ENCODE data around the gene ABCC4.
A peak's percentile ranks its signal among the peaks of the same experiment; 100 is the strongest.
"Not testable (repeated sequence)": the region's sequence is repeated elsewhere in the genome, so short reads cannot be mapped to it uniquely, and the experiment has no call there.

The ABCC4 gene

GRCh38 chr13:95193509-95194230, 107.6 kb downstream of the ABCC4 start:
- DNase-seq = no peak

GRCh38 chr13:95192998-95193397, 108.3 kb downstream of the ABCC4 start:
- no peak for DNase-seq

DNA sequence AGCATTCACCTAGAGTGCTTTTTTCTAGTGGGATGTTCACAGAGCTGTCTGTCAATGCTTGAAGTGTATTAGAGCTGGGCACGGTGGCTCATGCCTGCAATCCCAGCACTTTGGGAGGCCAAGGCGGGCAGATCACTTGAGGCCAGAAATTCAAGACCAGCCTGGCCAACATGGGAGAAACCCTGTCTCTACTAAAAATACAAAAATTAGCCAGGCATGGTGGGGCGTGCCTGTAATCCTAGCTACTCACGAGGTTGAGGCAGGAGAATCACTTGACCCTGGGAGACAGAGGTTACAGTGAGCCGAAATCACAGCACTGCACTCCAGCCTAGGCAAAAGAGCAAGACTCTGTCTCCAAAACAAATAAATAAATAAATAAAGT, 108.7 kb downstream of the ABCC4 start:
- not testable (repeated sequence) for DNase-seq

DNA sequence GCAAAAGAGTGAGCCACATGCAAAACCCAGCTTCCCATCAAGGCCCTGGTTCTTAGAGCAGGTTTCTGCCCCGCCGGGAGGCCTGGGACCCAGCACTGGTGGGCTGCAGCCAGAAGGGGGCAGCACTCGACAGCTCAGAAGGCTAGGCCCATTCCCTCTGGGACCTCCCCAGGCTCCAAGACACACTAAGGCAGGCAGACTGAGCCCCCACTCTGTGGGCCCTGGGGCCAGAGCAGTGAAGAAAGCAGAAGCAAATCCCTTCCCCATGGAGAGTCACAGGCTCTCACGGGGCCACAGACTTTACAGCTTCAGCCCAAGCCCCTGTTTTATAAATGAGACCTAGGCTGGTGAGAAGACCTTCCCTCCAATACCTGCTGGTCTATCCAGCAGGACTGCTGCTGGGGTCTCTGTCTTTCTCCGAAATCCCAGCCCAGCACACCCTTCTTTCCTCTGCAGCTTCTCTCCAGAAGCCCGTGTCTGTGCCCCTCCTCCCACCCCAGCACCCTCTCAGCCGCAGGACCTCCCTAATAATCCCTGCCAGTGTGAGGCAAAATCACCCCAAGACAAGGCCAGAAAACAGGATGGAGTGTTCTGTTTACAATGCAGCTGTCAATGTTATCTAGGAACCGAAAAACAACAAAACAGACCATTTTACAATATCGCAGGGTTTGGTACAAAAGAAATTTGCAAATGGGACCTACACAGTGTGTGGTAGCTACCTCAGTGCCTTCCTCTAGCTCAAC, 109.3 kb downstream of the ABCC4 start:
- peak; percentile 76 for DNase-seq

- DNase-seq = no peak
Observed at GRCh38 chr13:95188128-95188527, 113.1 kb downstream of the ABCC4 start.

DNA sequence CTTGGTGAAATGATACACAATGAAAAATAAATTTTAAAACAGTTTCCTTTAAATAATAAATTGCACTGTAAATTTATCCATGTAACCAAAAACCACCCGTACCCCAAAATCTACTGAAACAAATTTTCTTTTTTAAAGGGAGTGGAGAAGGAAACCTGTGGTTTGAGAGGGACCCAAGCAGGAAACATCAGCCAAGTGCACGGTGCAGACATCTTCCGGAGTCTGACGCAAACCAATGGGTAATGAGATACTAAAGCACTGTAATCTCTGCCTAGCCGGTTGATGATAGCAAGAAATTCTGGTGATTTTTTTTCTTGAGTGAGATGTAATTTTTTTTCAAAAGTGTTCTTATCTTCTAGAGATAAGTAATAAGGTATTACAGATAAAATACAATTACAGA, 115.4 kb downstream of the ABCC4 start:
- DNase-seq = no peak

DNA sequence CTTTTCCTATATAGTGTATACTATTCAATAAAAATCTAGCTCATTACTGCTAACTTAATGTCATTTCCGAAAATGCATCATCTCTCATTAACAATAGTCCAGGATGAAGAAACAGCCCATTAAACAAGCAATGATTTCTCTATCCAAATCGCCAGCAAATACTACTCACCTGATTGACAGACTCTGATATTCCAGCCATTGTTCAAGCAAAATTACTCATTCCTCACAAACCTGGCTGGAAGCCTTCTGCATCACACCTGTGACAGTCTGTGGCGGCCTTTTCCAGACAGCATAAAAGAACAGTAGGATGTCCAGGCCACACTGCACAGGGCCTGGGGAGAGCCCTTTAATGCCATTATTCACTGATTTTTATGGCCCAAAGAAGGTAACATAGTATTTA, 115.9 kb downstream of the ABCC4 start:
- DNase-seq = no peak

- no peak for DNase-seq
Observed at GRCh38 chr13:95184317-95184716, 116.9 kb downstream of the ABCC4 start.

- no peak for DNase-seq
Observed at GRCh38 chr13:95182570-95183265, 118.5 kb downstream of the ABCC4 start.

GRCh38 chr13:95181586-95181985, 119.7 kb downstream of the ABCC4 start:
- DNase-seq = no peak

DNA sequence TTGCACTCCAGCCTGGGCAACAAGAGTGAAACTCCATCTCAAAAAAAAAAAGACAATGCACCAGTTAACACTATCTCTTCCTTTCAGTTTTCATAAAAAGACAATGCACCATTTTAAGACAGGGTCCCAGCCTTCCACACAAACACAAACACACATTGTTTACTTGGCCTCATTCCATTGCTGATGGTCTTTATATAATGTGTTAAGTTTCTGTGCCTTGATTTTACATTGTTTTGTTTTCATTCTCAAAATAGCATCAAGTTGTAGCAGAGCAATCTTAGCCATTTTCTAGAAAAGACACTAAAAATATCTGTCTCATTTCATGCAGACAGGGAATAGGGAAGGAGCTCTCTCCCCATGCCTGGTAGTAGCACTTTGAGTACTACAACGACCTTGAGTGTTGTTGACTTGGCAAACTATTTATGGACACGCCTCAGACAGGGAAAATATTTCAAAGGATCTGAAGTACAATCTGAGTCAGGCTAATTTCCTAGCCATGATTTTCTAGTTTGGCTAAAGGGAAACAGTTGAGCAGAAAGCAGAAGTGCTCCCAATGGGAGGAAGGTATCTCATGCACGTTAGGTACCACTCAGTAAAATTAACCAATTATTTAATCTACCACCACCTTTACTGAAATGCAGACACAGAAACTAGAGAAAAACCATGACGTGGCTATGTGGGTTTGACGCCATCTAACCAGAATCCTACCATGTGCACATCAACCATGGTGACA, 120.6 kb downstream of the ABCC4 start:
- no peak for DNase-seq

GRCh38 chr13:95176611-95177259, 124.5 kb downstream of the ABCC4 start:
- no peak for DNase-seq

DNA sequence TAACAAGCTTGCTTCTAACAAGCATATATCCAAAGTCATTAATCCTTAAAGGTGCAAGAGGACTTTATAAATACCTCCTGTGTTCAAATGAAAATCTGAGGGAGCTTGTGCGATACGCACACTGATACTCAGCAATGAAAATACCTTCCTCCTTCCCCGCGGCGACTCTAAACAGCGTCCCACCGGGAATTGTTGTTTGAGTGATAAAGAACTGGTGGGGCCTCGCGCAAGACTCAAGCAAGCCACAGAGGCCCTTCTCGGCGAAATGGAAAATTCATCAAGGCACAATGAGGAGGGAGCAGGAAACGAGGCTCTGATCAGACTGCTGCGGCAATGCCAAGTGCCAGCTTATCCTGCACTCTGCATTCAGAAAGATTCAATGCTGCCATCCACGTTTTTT, 126.7 kb downstream of the ABCC4 start:
- no peak for DNase-seq

- no peak for DNase-seq
Observed at GRCh38 chr13:95168191-95168590, 133.1 kb downstream of the ABCC4 start.

DNA sequence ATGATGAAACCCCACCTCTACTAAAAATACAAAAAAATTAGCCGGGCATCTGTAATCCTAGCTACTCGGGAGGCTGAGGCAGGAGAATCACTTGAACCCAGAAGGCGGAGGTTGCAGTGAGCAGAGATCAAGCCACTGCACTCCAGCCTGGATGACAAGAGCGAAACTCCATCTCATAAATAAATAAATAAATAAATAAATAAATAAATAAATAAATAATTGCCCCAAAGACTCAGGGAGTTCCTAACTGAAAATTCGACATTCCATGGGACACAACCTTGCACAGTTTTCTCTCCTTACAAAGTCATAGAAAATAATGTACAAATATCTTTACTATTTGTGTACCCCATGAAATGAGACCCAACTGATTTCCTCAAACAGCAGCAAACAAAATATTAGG, 134.2 kb downstream of the ABCC4 start:
- not testable (repeated sequence) for DNase-seq

DNA sequence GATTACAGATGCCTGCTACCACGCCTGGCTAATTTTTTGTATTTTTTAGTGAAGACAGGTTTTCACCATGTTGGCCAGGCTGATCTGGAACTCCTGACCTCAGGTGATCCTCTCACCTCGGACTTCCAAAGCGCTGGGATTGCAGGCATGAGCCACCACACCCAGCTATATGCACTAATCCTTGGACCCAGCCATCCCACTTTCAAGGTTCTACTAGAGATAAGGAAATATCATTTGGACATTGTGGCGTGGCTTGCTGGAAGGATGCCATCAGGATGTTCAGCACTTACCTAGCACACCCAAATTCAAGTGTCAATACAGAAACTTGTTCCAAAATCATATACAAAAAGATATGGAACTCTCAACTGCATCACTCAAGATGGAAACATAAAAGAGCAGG, 136.4 kb downstream of the ABCC4 start:
- DNase-seq = no peak

DNA sequence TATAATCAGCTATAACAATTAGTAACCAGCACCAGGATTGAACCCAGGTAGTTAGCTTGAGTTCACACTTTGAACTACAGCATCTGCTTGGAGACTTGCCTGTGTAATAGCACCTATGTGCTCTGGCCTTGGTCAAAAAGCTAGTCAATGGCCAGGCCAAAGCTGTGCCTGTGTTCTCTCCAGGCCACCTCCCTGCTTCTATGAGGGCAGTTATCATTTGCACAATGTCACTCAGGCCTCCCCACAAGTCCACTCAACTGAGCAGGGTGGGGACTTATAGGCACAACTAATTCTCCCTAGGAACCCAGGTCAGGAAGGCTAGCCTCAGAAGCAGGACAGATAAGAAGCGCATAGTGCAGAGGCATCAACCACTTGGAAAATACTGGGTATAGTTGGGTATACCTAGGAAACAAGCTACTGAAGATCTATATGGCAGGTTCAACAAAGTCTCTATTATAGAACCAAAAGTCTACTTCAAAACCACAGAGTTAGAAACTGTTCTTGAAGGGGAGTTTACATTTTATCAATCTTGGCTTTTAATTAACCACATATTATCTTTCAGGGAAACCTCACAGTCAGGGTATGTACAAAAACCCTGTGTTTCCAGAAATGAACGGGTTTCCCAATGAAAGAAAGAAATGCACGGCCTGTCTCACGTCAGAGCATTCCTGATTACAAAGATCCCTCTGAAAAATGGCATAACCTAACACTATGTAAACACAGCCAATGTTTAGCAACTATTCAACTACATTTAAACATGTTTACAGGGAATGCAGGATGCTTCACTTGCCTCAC, 140.9 kb downstream of the ABCC4 start:
- DNase-seq = no peak

GRCh38 chr13:95159458-95159857, 141.8 kb downstream of the ABCC4 start:
- no peak for DNase-seq

DNA sequence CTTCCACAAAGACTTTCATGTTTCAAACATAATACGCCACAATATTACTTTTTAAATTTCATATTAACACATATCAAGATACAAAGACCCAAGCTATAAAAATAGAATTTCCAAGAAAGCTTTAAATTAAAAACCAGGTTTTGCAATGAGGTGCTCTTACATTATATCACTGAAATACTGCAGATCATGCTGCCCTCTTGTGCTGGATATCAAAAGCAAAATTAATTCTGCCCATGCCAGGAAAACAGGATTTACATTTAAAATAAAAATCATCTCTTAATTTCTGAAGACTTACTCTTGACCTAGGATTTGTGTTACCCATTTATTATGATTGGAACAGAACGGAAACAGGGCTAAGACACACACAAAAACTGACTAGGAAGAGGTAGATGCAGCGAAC, 145.0 kb downstream of the ABCC4 start:
- peak; percentile 16 to 46 for DNase-seq

DNA sequence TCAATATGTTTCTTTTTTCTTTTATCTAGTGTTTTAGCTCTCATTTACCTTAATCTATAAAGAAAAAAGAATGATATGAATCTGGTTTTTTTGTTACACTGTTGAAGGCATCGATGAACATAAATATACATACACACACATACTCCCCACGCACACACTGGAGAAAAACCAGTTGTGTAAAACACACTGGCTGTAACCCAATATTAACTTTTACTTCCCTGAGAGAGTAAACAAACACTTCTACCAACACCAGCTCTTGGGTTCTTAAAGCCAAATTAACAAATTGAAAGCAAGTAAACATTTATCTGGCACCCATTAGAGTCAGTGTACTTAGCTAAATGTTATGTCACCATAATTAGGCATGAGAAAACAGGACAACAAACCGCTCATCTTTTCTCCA, 145.7 kb downstream of the ABCC4 start:
- no peak for DNase-seq

DNA sequence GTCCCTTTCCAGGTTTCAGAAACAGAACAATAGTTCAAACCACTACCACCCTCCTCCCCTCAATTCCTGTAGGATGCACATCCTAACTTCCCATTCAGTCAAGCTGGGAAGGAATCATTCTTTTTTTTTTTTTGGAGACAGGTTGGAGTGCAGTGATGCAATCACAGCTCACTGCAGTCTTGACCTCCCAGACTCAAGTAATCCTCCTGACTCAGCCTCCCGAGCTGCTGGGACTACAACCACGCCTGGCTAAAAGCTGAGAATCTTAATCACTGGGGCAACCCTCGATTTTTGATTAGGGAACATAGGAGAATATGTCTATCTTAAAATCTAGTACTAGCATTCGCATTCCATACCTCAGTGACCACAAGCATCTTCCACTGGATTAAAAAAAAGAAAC, 146.2 kb downstream of the ABCC4 start:
- DNase-seq = no peak

GRCh38 chr13:95154413-95154886, 146.8 kb downstream of the ABCC4 start:
- DNase-seq = peak; percentile 76 to 87

Measured in SHP77 (cell line).